HG03565 (cell line): Measurements from ENCODE around the gene GEMIN7.
"Not testable (repeated sequence)": the region's sequence is repeated elsewhere in the genome, so short reads cannot be mapped to it uniquely, and the experiment has no call there.

Experiments
- ATAC-seq: cut with Tn5 transposase; IDR thresholded peaks from one replicate; pipeline ENCODE4 v1.9.1; 2021; ENCODE audit warnings: mild to moderate bottlenecking, moderate library complexity; ENCODE audit not compliant: unreplicated experiment

The GEMIN7 gene

DNA sequence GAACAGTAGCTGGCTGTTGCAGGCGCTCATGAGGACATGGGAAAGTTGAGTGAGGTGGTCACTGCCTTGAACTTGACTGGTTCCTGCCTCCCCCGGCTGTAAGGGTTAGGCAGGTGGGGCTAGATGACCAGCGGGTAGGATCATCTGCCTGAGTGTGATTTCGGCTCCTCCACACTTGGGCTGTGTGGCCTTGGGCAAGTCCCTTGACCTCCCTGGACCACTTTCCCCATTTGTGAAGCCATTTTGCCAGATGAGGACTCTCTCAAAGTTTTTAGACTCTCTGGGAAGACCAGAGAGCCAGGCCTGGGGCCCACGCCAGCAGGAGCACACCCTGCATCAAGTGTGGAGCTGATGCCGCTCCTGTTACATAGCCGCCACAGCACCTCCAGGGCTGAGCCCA, 23.4 kb downstream of the GEMIN7 start:
- no peak for ATAC-seq

DNA sequence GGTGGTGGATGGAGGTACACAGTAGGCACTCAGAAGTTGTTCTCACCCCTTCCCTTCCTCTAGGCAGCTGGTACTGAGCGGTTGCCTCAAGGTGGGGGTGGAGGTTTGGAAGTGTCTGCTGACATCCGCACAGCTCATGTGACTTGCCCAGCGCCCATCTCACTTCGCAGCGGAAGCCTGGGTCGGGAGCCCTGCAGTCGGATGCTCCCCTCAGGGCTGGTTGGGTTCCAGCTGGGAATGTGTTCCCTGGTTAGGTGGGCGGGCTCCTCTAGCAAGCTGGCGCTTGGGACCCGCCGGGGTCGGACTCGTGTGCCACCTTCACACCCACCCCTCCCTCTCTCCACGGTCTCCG, 24.1 kb downstream of the GEMIN7 start:
- no peak for ATAC-seq

DNA sequence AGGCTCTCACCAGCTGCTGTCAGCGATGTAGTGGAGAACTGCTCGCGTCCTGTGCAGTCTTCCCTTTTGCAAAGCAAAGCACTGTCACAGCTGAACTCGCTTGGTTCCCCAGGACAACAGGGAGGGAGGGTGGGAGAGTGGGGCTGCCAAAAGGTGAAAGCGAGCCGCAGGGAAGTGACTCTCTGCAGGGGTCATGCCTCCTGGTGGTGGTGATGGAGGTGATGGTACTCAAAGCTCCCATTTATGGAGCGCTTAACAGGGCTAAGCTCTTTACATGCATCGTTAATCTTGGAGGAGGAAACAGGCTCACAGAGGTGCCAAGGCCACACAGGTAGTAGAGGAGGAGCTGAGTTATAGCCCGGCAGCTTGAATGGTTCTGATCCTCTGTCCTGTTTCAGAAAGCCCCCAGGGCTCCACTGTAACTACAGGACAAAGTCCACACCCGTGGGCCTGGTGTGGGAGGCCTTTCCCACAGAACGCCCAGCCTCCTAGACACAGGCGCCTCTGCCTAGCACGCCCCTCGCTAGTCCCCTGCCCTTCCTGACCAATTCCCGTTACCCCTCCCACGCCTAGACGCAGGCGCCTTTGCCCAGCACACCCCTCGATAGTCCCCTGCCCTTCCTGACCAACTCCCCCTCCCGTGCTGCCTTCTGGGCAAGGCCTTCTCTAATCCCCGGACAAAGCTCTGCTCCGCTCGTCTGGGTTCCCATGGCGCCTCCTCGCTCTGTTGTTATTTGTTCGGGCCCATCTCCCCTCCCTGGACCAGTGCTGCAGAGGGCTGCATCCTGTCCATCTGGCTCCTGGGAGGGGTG, 24.7 kb downstream of the GEMIN7 start:
- no peak for ATAC-seq

GRCh38 chr19:45104658-45105349, 25.7 kb downstream of the GEMIN7 start:
- ATAC-seq = no peak

GRCh38 chr19:45106363-45106762, 27.3 kb downstream of the GEMIN7 start:
- ATAC-seq = not testable (repeated sequence)

GRCh38 chr19:45107621-45108150, 28.6 kb downstream of the GEMIN7 start:
- no peak for ATAC-seq

- ATAC-seq = no peak
Observed at GRCh38 chr19:45110851-45111266, 31.8 kb downstream of the GEMIN7 start.

DNA sequence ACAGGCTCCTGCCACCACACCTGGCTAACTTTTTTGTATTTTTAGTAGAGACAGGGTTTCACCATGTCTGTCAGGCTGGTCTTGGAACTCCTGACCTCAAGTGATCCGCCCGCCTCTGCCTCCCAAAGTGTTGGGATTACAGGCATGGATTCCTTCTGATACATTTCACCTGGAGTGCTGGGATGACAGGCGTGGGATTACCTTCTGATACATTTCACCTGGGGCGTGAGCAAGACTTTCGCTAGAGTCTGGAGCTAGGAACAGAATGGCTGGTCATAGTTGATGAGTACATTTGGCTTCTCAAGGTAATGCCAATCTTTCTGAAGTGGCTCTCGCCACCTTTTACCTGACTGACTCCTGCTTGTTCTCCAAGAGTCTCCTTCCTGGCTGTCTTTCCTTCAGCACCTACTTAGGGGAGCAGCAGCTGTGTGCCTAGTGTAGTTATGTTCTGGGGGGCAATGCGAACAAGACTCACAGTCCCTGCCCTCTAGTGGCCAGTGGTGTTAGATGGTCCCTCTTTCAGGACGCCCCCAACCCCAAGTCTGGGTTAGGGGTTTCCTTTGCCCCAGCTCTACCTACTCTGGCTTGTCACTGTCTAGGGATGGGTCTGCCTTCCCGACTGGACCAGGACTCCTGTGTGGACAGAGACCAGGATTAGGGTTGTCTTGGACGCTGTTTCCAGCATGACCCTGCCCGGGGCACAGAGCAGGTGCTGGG, 33.2 kb downstream of the GEMIN7 start:
- no peak for ATAC-seq

- ATAC-seq = no peak
Observed at GRCh38 chr19:45113628-45114027, 34.6 kb downstream of the GEMIN7 start.

GRCh38 chr19:45114116-45114515, 35.1 kb downstream of the GEMIN7 start:
- ATAC-seq = no peak

GRCh38 chr19:45115809-45116615, 37.0 kb downstream of the GEMIN7 start:
- no peak for ATAC-seq

GRCh38 chr19:45117167-45117594, 38.1 kb downstream of the GEMIN7 start:
- ATAC-seq = no peak

DNA sequence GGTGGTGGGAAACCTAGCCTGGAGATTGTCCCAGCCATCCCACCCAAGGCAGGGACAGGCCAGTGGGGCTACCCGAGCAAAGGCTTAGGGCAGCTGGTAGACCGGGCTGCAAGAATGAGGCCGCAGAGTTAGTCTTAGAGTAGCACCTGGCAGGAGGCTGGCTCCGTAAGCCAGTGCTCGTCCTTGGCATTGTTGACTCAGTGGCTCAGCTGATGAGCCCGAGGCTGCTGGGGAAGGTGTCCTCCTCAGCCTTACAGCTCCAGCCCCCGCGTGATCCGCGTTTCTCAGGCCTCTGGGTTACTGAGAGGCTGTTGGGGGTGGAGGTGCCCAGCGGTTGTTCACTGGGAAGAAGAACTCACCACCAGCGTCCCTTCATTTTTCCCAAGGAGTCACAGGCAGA, 38.6 kb downstream of the GEMIN7 start:
- ATAC-seq = no peak

GRCh38 chr19:45118106-45118505, 39.0 kb downstream of the GEMIN7 start:
- no peak for ATAC-seq

GRCh38 chr19:45118591-45119355, 39.7 kb downstream of the GEMIN7 start:
- ATAC-seq = not testable (repeated sequence)

- ATAC-seq = no peak
Observed at GRCh38 chr19:45119582-45119981, 40.5 kb downstream of the GEMIN7 start.

GRCh38 chr19:45121827-45122345, 42.8 kb downstream of the GEMIN7 start:
- ATAC-seq = no peak

- no peak for ATAC-seq
Observed at GRCh38 chr19:45122832-45123231, 43.8 kb downstream of the GEMIN7 start.

GRCh38 chr19:45123440-45123850, 44.4 kb downstream of the GEMIN7 start:
- ATAC-seq = no peak

DNA sequence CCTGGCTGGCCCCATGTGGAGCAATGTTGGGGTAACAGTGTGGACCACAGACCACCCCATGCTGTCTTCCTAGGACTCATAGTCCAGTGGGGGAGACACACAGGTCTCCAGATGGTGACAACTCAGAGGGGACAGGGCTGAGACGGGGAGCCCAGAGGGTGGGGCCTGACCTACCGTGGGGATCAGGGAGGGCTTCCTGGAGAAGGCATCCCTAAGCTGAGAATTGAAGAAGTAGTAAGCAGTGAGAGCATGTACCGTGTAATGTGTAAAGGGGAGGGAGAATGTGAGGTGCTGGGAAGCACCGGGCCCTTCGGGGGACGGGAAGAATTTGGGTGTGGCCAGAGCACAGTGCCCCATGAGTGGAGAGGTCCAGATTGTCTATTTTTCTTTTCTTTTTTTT, 45.0 kb downstream of the GEMIN7 start:
- no peak for ATAC-seq
